Stimulated activated CD8-positive, alpha-beta memory T cell treated with anti-CD3 and anti-CD28 coated beads, Interleukin-4, amount 100 ng/mL, for 48 hours (primary cell): Measurements from ENCODE around the gene NSMCE1.

Experiments used
- DNase-seq: peaks from one replicate; pipeline ENCODE4 v3.0.0-alpha.2; 2020

NSMCE1 gene, protein sequence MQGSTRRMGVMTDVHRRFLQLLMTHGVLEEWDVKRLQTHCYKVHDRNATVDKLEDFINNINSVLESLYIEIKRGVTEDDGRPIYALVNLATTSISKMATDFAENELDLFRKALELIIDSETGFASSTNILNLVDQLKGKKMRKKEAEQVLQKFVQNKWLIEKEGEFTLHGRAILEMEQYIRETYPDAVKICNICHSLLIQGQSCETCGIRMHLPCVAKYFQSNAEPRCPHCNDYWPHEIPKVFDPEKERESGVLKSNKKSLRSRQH

GRCh38 chr16:27268376-27269299 is at the start of gene NSMCE1:
NSMCE1 (minus strand) TSS chr16:27268772; CDS start chr16:27257570, 11,202 bp downstream.
- DNase-seq = peak; percentile 99

- DNase-seq = no peak
Observed at GRCh38 chr16:27317738-27318391, 49.3 kb upstream of the NSMCE1 start.

- DNase-seq = peak; percentile 45
Observed at GRCh38 chr16:27317320-27317719, 48.7 kb upstream of the NSMCE1 start.

DNA sequence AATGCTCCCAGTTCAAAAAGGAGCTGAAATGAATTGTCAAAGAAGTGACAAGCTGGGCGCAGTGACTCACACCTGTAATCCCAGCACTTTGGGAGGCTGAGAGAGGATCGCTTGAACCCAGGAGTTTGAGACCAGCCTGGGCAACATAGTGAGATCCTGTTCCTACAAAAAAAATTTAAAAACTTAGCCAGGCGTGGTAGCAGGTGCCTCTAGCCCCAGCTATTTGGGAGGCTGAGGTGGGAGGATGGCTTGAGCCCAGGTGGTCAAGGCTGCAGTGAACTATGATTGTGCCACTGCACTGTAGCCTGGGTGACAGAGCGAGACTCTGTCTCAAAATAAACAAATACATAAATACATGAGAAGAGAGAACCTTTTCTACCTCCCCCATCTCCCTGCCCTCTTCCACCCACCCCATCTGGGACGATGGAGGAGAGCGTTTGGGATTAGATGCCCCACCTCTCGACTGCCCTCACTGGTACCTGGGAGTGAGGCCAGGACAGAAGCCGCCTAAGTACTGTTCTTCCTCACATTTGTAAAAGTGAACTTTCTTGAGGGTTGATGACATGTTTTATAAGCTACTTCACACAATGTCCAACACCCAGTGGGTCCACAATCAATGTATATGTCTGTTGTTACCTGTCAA is 47.6 kb upstream of the NSMCE1 start:
- DNase-seq = peak; percentile 74

GRCh38 chr16:27315333-27316037 is 46.9 kb upstream of the NSMCE1 start:
- DNase-seq = peak; percentile 74

- DNase-seq = peak; percentile 56
Observed at GRCh38 chr16:27314986-27315332, 46.4 kb upstream of the NSMCE1 start.

DNA sequence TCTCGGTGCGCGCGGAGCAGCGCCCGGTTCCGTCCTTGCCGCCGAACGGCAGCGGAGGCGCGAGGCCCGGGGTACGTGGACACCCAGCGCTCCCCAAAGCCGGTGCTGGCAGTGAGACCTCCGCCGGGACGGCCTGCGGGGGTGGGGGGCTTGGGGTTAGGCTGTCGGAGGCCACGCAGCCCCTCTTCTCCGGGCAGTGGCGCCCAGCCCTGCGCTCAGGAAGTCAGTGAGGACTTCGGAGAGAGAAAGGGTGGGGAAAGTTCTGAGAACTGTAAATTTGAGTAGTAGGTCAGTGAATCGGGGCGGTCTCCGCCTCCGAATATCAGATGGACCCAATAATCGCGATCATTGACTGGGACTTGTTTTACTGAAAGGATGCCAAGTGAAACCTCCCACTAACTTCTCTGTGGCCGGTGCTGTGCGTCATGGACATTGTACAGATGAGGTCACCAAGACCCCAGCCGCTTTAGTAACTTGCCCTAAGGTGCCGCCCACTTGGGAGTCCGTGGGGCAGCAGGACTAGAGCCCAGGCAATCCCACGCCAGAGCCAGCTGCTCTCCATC is 45.7 kb upstream of the NSMCE1 start:
- peak; percentile 86 for DNase-seq

- DNase-seq = peak; percentile 87
Observed at GRCh38 chr16:27313422-27314160, 45.0 kb upstream of the NSMCE1 start, which contains the start of gene IL4R. IL4R (plus strand) TSS chr16:27313974; CDS start chr16:27340204, 26,230 bp downstream.

DNA sequence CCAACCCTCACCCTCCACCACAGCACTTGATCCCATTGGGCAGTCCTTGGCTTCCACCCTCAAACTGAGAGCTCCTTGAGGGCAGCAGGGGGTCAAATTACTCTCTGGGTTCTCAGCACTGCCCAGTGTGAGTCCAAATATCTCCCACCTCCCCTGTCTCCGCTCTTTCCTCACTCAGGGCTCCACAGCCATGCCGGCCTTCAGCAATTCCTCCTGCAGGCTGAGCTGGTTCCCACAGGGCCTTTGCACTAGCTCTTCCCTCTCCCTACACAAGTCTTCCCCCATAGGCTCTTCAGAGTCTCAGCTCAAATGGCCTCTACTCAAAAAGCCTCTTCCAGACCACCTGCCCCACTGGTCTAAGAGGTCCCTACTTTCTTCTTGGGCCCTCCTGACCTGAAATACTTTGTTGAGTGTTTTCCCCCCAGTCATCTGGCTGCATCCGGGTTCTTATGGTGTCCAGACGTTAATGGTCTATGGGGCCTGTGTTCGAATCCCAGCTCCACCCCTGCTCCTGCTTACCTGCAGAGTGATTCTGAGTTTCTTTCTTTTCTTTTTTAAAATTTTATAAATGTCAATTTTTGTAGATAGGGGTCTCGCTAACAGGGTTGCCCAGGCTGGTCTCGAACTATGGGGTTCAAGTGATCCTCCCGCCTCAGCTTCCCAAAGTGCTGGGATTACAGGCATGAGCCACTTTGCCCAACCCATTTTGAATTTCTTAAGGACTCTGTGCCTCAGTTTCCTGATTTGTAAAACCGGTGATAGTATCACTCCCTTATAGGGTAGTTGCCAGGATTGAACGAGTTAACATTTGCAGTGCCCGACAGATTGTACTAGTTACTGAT is 44.2 kb upstream of the NSMCE1 start:
- DNase-seq = no peak

DNA sequence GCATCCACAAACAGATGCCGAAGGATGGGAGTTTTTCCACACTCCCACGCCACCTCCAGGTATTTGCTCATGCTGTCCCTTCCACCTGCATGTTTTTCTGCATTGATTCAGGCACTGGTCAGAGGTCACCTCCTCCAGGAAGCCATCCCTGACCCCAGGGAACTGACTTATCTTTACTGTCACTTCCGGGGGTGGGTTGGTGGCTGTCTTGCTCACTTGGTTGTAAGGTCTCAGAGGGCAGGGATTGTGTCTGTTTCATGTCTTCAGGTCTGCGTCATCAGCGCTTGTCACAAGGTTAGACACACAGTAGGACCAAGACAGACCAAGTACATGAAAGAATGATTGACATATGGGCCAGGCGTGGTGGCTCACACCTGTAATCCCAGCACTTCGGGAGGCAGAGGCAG is 43.3 kb upstream of the NSMCE1 start:
- DNase-seq = no peak

DNA sequence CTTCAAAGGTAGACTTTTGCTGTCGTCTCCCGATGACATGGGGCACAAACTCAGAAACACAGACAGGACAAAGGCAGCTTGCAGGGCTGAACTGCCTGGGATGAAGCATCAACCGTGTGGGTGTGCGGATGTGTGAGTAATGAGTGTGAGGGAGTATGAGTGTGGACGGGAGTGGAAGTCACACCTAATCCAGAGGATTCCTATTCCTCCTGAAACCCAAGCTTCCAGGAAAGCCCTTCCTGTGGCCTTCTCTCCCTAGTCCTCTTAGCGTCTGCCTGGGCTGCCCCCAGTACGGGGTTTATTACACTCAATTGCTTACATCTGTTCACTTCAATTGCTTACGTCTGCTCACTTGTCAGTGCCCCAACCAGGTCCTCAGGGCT is 42.9 kb upstream of the NSMCE1 start:
- no peak for DNase-seq

DNA sequence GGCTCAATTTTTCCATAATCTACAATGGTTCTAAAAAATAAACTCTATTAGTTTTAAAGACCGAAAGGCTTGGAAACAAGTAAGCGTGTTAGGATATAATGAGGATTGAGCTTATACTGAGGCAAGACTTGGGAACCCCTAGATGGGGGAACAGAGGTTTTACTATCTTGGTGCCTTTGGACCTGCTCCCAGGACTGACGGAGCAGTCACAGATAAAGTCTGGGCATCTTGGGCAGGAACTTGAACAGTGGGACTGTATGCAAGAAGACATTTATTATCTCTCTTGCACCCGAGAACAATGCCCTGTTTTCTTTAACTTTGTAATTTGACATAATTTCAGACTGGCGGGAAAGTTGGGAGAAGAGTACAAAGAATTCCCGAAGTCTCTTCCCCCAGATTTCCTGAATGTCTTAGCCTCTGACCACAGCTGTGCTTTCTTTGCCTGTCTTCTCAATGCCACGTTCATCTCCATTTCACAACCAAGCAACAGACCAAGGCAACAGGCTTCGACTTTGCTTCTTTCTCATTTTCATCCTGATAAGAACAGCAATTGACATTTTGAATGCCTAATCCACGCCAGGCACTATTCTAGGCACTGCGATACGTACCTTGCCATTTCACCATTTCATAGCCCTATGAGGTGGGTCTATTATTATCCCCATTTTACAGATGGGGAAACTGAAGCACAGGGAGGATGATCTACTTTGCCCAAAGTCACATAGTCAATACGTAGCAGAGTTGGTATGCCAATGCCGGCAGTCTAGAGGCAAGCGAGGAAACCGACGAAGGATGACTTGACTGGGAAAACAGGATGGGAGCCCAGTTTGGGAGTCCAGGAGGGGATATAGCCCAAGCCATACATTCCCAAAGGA is 42.2 kb upstream of the NSMCE1 start:
- no peak for DNase-seq

DNA sequence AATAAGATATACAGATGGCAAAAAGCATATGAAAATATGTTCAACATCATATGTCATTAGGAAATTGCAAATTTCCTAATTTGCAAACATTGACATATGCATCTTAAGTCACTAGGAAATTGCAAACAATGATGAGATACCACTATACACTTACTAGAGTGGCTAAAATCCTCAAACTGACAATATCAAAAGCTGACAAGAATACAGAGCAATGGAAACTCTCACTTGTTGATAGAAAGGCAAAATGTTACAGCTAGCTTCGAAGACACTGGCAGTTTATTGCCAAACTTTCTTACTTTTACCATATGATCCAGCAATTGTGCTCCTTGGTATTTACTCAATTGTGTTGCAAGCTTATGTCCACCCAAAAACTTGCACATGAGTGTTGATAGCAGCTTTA is 40.2 kb upstream of the NSMCE1 start:
- DNase-seq = no peak

DNA sequence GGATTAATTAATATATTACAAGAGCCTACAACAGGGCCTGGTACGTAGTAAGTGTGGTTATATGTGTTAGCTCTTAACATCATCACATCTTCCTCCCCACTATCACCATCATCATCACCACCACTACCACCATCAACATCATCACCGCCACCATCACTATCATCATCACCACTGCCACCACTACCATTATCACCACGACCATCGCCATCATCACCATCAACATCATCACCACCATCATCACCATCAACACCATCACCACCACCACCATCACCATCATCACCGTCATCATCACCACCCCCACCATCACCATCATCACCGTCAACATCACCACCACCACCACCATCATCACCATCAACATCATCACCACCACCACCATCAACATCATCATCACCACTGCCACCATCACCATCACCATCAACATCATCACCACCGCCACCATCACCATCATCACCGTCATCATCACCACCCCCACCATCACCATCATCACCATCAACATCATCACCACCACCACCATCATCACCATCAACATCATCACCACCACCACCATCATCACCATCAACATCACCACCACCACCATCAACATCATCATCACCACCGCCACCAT is 37.4 kb upstream of the NSMCE1 start:
- no peak for DNase-seq

DNA sequence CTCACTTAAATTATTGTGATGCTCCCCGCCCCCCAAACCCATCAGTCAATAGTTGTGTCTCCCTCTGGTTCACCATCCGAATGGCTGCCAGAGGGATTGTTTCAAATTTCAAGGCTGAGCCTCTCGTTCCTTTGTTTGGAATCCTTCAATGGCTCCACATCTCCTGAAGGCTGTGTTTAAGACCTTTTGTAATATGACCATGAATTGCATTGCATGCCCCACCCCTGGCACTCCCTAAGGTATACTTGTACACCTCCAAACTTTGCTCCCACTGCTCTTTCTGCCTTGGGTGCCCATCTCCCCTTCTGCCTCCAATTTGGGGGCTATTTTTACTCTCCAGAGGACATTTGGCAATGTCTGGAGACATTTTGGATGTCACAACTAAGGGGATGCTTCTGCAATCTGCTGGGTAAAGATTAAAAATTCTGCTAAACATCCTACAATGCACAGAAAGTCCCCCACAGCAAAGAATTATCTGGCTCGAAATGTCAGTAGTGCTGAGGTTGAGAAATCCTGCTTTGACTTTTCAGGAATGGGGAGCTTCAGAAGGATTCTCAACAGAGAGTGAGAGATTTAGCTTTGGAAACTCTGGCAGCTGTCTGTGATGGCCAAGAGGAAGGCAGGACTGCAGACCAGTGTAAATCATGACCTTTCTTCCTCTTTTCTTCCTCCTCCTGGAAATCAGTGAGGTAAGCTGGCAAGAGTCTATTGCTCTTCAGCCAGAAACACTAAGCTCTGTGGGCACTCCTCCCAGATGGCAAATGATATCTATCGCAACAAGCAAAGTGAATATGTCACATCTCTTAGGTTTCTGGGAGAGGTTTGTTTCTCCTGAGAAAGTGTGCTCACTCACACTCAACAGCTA is 36.5 kb upstream of the NSMCE1 start:
- DNase-seq = no peak

DNA sequence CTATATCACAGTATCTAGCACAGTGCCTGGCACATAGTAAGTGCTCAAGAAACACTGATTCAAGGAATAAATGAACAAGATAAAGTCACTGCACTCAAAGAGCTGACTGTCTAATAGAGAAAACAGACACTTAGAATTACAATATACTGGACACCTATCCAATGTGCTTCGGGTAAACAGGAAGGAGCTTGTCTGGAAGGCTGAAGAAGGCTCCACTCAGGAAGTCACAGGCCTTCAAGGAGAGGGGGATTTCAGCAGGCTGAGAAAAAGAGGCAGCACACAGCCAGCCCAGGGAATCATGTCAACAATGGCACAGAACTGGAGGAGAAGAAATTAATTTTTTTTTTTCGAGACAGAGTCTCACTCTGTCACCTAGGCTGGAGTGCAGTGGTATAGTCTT is 35.5 kb upstream of the NSMCE1 start:
- DNase-seq = no peak

GRCh38 chr16:27303256-27304100 is 34.9 kb upstream of the NSMCE1 start:
- no peak for DNase-seq
